DMS79 treated with DMSO at 0.1 percent for 48 hours (cell line): ENCODE data around the gene ITGA2.
"Not testable (repeated sequence)": the region's sequence is repeated elsewhere in the genome, so short reads cannot be mapped to it uniquely, and the experiment has no call there.

ENCODE experiments used
- DNase-seq: peaks from one replicate; lab custom pipeline; 2025; lab: John Stamatoyannopoulos, UW

The ITGA2 gene

DNA sequence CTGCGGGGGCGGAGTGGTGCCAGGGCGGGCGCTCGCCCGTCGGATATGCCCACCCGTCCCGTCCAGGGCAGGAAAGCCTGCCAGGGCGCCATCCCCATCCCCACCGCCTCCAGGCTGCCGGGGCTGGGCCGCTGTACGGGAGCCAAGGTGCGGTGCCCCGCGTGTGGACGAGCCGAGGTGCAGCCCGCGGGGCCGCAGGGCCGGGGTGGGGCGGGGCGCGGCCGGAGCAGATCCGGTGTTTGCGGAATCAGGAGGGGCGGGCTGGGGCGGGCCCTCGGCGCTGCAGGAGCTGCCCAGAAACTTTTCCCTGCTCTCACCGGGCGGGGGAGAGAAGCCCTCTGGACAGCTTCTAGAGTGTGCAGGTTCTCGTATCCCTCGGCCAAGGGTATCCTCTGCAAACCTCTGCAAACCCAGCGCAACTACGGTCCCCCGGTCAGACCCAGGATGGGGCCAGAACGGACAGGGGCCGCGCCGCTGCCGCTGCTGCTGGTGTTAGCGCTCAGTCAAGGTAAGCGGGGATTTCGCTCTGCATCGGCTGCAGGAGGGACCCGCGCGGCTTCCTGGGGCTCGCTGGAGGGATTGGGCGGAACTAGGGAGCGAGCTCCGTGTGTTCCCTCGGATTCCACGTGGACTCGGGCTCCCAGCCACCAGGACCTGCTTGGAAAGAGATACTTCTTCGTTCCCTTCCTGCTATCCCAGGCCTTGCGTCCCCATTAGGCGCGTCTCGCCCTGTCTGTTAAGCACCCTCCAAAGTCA is at the start of gene ITGA2:
ITGA2 (plus strand) TSS at position 328 of the 756 bp plus-strand sequence; CDS start at position 445, 117 bp downstream.
- DNase-seq = no peak

DNA sequence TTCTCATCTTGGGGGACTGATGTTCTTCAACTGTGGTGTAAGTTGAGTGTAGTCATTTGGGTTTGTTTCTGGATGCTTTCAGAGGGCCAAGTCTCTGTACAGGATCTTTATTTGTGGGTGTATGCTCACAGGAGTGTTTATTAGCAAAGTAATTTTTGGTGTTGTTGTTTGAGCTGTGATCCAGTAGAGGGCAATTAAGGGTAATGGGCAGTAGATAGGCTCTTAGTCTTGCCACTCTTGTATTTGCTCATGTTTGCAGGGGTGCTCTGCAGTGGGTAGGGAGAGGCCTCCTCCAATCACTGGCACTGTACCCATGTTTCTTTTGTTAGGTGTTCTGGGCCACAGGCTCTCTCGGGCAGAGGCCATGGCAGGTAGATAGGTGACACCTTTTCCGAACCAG is 45.9 kb upstream of the ITGA2 start:
- DNase-seq = no peak

DNA sequence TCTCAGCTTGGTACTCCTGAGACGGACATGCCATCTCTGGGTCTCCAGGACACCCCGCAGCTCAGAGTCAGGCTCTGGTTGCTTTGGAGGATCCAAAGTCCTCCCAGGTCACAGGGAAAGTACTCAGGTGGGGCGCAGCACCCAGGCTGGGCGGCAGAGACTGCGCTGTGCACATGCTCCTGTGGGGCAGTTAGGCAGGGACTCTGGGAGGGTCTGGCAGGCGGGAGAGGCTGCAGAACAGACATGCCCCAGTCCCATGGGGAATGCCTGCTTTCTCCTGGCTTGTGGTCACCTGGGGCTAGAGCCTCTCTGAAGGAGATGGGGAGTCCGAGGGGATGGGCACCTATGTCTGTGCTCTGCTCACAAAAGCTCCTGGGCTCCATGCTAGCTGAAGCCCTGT is 45.3 kb upstream of the ITGA2 start:
- DNase-seq = no peak

DNA sequence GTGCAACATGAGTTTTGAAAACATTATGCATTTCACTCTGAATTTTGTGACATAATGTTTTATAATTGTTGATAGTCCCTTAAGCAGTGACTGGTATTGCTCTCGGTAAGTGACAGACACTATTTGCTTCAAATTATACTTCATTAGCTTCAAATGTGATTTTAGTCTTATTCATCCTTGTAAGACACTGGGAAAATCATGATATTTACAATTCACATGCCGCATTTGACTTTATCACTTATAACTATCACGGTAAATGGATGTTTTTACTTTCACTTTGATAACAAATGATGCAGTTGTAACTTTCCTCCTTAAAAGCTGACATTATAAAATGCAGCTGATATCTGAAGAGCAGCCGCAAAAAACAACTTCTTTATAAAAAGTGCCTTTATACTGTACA is 44.1 kb upstream of the ITGA2 start:
- DNase-seq = no peak

DNA sequence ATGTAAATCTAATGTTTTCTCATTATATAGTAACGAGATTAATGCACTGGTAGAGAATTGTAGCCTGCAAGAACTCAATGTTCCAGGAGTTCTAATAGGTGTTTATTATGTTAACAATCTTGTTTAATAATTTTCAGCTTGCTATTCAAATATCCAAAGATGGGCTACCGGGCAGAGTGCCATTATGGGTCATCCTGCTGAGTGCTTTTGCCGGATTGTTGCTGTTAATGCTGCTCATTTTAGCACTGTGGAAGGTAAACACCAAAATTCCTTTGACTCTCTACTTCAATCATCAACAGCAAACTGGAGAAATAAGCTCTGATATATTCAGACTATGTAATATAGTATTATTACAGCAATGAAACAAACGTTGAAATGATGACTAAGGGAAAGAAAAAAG is 41.9 kb upstream of the ITGA2 start:
- no peak for DNase-seq

DNA sequence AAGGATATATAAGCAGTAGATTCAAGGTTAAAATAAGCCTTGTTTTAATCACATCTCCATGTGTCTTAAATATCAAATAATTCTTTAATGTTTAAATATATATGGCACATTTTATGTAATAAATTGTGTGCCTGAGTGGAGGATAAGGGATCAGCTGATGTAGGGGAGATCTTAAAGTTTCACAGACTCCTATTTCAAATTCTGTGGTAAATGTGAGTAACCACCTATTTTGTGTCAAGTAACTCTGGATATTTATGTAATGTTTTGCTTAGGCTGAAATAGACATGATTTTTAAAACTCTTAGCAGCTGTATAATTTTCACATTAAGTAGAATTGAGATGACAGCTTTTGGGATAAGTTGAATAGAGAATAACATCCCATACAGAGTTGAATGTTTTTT is 41.3 kb upstream of the ITGA2 start:
- DNase-seq = no peak

DNA sequence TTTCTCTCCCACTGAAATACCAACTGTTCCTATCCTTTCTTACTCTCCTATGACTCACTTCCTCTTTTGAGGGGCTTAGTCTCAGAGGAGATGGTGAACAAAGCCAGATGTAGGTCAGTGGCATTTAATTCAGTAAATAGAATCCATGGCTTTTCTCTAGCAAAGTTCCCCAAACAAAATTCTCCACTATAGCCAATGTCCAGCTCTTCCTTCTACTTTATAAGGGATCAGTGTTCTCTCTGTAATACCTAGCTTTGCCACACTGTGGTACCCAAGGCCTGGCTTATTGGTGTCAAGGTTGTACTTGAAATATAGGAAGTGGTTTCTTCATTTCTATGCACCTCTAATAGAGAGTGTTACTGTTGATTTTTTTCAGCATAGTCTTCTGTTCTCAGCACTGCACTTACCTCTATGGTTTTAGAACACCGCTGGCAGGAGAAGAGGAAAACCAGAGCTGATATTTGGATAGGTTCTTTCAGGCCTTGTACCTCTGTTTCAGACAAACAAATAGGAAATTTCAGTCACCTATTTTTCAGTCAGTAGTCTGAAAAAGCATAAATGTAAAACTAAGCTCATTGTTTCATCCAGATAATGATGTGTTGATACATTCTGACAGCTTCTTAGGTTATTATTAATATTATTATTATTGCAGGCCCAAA is 40.6 kb upstream of the ITGA2 start:
- peak; percentile 42 for DNase-seq

DNA sequence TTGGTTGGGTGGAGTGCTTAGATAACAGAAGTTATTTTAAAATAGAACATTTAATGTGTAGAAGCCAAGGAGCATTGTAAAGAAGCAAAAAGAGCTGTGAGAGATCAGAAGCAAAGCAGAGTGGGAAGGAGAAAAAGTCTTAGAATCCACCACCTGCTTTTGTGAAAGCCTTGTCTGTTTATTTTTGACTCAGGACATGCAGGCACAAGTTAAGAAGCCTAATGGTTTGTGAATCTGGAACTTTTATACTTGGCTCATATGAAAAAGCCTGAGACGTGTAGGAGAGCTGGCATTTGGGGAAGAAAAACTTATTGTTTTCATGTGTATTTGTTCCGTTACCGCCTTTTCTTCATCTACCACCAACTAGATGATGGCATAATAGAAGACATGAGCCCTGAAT is 38.5 kb upstream of the ITGA2 start:
- no peak for DNase-seq

DNA sequence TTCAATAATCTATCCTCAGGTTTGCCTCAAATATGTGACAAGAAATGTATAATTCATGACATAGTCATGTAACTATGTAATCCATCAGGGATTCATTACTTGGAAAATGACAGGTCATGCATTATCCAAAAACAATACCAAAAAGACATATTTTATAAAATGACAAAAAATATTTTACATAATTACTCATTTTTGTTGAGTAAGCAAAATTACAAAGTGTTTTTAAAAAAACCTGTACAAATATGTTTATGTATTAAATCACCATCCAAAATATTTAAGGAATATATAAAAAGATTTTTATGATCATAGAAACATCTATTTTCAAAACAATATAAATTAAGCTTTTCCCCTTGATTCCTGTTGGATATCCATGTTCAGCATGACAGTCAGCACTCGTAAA is 36.7 kb upstream of the ITGA2 start:
- no peak for DNase-seq

DNA sequence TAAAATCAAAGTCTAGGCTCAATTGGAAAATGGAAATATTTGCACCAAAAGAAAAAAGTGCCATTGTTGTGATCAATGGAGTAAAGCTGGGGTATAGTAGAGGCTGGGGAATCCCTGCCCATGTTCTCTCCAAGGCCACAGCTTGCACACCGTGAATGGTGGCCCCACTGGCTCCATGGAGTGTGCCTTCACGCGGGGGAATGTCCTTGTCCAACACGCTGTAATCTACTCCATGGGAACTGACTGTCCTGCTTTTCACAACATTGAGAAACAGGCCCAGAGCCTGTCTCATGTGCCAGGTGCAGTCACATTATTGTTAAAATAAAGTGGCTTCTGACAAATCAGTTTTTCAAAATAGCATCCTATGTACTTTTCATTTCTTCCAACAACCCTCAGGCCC is 33.1 kb upstream of the ITGA2 start:
- no peak for DNase-seq

DNA sequence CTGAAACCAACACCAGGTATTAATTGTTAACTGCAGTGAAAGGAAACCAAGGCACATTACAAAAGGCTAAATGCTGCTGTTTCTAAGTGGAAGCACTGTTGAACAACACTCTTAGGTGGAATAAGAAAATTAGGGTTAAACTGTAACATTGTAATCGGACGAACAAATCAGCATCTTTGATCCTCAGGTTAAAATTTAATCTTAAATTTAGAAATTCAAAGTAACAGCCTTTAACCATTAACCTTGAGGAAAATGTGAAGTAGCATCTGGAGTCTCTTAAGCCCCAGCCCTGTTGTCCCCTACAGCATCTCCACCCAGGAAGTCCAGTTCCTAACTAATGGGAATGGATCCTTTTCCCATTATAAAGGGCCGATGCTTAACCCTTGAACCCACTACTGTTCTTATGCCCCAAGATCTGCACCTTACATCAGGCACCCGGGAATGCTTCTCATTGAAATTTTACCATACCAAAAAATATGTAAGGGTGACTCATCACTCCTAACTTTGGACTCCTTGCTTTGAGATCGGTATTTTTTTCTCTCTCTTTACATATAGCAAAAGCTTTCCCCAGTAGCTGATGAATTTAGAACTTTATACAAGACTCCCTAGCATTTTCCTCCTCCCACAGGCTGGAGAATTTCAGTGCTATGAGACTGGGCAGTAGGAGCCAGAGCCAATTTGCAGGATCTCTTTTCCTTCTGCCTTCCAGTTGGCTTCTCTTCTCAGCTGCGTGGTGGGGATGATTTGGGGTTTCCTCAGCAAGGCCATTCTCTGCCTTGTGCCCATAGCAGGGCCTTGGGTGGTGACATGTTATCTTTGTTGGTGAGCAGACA is 32.0 kb upstream of the ITGA2 start:
- no peak for DNase-seq

DNA sequence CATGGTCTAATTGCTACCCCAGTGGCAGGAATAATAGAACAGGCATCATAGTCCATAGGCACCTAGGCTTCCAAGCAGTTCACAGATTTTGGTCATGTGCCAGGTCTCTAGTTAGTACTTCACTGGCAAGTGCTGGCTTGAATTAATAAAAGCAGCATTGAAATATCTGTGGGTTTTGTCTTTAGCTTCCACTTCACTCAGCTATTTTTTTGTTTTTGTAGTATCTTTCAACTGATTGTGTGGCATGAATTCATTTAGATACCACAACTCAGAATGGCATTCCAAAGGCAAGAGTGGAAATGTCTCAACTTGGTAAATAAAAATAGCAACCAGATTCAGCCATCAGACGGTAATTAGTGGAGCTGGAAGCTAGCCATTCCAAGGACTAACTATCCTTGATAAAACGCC is 27.9 kb upstream of the ITGA2 start:
- DNase-seq = peak; percentile 90

DNA sequence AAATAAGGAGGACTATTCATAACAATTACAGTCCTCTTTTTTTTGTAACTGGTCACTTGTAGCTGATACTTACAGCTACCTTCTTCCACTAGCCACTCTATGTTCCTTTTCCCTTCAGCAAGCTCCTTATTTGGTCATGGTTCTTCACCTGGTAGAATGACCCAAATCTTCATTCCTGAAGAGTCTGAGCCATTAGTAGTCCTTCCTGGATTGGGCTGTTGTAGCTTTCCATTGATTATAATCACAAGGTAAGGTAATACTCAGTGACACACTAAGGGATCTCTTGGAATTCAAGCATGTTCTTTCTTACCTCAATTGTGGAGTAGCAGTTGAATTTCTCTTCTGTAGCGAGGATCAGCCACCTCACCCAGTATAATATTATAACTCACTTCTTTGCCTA is 25.5 kb upstream of the ITGA2 start:
- DNase-seq = no peak

DNA sequence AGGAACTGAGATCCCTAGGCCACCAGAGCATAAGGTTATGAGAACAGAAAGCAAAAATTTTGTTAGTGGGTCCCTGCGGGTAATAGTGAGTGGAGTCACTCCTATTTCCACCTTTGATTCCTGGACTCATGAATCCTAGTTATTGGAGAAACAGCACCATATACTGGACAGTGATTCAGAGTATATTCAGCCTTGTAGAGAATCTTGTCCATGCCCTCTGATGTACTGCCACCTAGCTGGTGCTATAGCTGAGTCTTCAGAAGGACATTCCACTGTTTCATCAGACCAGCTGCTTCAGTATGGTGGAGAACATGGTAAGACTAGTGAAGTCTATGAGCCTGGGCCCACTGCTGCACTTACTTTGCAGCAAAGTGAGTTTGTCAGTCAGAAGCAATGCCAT is 25.0 kb upstream of the ITGA2 start:
- no peak for DNase-seq

DNA sequence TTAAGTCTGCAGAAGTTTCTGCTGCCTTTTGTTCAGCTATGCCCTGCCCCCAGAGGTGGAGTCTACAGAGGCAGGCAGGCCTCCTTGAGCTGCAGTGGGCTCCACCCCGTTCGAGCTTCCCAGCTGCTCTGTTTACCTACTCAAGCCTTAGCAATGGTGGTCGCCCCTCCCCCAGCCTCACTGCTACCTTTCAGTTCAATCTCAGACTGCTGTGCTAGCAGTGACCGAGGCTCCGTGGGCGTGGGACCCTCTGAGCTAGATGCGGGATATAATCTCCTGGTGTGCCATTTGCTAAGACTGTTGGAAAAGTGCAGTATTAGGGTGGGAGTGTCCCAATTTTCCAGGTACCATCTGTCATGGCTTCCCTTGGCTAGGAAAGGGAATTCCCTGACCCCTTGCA is 13.0 kb upstream of the ITGA2 start:
- not testable (repeated sequence) for DNase-seq

DNA sequence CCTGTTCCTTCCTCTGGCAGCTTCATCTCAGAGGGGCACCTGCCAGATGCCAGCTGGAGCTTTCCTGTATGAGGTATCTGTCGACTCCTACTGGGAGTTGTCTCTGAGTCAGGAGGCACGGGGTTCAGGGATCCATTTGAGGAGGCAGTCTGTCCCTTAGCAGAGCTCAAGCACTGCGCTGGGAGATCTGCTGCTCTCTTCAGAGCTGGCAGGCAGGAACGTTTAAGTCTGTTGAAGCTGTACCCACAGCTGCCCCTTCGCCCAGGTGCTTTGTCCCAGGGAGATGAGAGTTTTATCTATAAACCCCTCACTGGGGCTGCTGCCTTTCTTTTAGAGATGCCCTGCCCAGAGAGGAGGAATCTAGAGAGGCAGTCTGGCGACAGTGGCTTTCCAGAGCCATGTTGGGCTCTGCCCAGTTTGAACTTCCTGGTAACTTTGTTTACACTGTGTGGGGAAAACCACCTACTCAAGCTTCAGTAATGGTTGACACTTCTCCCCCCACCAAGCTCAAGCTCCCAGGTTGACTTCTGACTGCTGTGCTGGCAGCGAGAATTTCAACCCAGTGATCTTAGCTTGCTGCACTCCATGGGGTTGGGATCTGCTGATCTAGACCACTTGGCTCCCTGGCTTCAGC is 11.8 kb upstream of the ITGA2 start:
- DNase-seq = no peak

DNA sequence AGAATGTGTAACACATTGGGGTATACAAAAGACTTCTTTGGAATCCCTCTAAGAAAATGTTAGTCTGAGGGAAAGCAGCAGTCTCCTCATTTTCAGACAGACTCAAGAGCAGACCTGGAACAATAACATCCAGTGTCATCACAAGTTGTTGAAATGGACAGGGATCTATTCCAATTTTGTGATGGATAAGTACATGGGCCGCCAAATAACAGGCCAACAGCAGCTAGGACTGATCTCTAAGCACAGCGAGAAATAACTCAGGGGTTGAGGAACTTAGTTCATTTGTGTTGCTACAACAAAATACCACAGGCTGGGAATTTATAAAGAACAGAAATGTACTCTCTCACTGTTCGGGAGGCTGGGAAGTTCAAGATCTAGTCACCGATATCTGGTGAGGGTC is 7.6 kb upstream of the ITGA2 start:
- no peak for DNase-seq

DNA sequence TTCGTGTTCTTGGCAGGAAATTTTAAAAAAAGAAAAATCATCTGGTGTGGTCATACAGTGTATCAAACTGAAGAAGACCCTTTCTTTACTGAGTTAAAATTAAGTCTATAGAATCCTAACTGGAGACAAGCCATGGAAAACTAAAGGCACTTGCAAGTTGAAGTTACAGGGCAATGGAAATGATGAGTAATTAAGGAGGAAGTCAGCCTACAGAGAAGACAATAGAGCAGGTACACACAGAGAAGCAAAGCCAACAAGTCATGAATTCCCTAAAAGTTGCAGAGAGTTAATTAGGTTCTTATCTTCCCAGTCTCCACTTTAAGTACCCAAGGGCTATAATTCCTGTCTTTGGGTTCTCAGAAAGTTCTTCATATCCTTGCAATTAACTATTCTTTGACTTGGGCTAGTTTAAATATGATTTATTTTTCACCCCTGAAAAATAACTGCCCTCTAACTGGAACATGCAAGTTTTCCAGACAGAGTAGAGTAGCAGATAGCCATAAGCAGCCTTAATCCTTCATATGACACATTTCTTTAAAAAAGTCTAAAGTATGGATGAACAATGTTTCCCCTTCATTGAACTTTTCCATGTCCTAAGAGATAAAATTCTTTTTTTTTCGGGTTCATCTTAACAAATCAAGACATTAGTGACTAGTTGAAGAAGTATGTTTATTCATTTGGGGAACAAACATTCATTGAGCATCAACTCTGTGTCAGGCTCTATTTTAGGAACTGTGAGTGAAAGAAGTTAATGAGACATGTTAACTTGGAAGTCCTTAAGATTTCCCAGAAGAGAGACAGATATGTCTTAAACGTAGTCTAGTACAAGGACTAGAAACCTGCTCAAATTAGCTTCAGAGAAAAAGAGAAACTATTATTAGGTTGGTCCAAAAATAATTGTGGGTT is 5.2 kb upstream of the ITGA2 start:
- no peak for DNase-seq

DNA sequence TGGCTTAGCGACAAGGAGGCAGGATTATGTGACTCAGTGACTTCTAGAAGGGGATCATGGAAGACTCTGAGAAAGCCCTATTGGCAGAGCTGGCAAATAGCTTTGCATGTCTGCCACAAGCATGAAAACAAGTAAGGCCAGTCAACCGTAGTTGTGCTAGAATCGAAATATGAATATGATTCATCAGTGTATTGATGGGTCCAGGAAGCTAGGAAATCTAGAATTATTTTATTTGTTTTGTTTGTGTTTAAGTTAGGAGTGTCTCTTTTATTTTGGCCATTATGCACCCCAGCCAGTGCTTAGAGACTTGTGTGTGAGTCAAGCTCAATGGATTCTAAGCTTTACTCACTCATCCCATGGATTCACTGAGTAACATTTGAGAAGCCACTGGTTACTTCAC is 3.8 kb upstream of the ITGA2 start:
- DNase-seq = no peak

DNA sequence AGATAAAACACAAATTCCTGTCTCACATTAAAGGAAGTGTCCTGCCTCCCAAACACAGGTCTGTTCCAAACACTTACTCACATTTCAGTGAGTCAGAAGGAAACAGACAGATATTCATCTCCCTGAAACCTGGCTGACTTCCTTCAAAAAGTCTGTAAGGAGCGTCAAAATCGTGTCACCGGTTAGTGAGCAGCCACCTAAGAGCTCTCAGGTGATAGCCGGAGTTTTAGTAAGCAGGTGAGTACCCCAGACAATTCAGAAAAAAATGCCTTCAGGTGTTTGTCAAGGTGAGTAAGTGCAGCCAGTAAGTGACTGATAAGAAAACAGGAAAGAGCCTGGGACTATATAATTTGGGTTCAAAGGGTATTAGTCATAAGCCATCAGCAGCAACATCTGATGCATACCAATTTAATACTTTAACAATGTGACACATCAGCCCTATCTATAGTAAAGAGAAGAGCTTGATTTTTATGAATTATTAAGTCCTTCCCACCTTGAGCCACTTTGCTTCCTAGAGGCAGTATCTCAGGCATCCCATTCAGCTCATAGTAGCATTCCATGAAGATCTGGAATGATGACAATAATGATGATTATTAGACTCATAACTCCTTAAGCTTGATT is 1.3 kb upstream of the ITGA2 start:
- no peak for DNase-seq
